A549 (cell line): ENCODE results near the gene MYO18B. TPM values are rescaled to one million over a fixed set of nuclear protein-coding genes. Genes with fewer than 3 reads are reported as not detected.

Source experiments
- ATAC-seq, 2 experiments: fragments of 200-7000 bp in 1 of 2; fragments of >200 bp in 1 of 2; cut with Nextera tagmentation in 1 of 2; cut with Tn5 transposase in 1 of 2; 3 replicates each; pipeline versions ENCODE4 v1.8.0 to v1.9.1; 2018 to 2020; ENCODE audit warnings: mild to moderate bottlenecking in 1 of 2, moderate library complexity in 1 of 2
- CTCF ChIA-PET: fragments of 300-600 bp; sonication (Branson Sonifier 250); formaldehyde crosslinking; extraction: SDS; loops from one replicate; lab custom pipeline; 2021; ENCODE audit warnings: antibody characterized with exemption, inconsistent platforms; lab: Yijun Ruan, JAX
- POLR2A ChIA-PET: fragments of 350-600 bp; formaldehyde crosslinking; extraction: SDS; loops from one replicate; lab custom pipeline; 2021; ENCODE audit warnings: antibody characterized with exemption, inconsistent platforms; lab: Yijun Ruan, JAX
- DNase-seq, 2 experiments: peaks; one replicate each; pipeline versions ENCODE4 v3.0.0 to v3.0.0-alpha.2; 2011 to 2016; ENCODE audit warnings: low read depth in 1 of 2, low spot score in 1 of 2
- FAIRE-seq: peaks from 2 replicates; lab custom pipeline; 2011; peaks lifted over from hg19 to GRCh38; lab: Jason Lieb, UNC
- H3K27ac ChIP-seq, 2 experiments: fragments of >200 bp; sonication (Bioruptor Twin); formaldehyde crosslinking; 3 replicates each; pipeline ENCODE4 v1.5.1; 2016 to 2017
- H3K4me1 ChIP-seq: fragments of >200 bp; sonication (Bioruptor Twin); formaldehyde crosslinking; 3 replicates; pipeline ENCODE4 v1.6.1; 2016
- H3K4me2 ChIP-seq: fragments of >200 bp; sonication (Bioruptor Twin); formaldehyde crosslinking; 3 replicates; pipeline ENCODE4 v1.6.1; 2016
- H3K4me3 ChIP-seq: fragments of >200 bp; sonication (Bioruptor Twin); formaldehyde crosslinking; 3 replicates; pipeline ENCODE4 v1.5.1; 2016
- H3K9me3 ChIP-seq: fragments of >200 bp; sonication (Bioruptor Twin); formaldehyde crosslinking; 3 replicates; pipeline ENCODE4 v1.6.1; 2016
- CBX2 ChIP-seq: fragments of 200-600 bp; sonication (generic); IDR thresholded peaks from 2 replicates; pipeline ENCODE4 v1.6.1; 2016; ENCODE audit warnings: low read depth, mild to moderate bottlenecking, borderline replicate concordance
- CBX8 ChIP-seq: fragments of 200-600 bp; sonication (generic); IDR thresholded peaks from 2 replicates; pipeline ENCODE4 v1.6.1; 2016
- CEBPB ChIP-seq, 2 experiments: fragments of >200 bp in 1 of 2; sonication (Bioruptor Twin) in 1 of 2; formaldehyde crosslinking in 1 of 2; IDR thresholded peaks; 2 replicates each; pipeline ENCODE4 v1.6.1; 2012 to 2016
- EHF ChIP-seq: fragments of 250-450 bp; sonication (Bioruptor Pico); IDR thresholded peaks from 2 replicates; pipeline ENCODE4 v1.5.0; 2020; ENCODE audit warnings: mild to moderate bottlenecking
- EHMT2 ChIP-seq: fragments of 200-600 bp; sonication (generic); IDR thresholded peaks from 2 replicates; pipeline ENCODE4 v1.6.1; 2016; ENCODE audit warnings: antibody characterized with exemption, low read depth, mild to moderate bottlenecking, moderate library complexity
- EP300 ChIP-seq, 2 experiments: fragments of >200 bp; sonication (Bioruptor Twin); formaldehyde crosslinking; IDR thresholded peaks; 2 replicates in 1 of 2; 3 replicates in 1 of 2; pipeline ENCODE4 v1.6.1; 2016 to 2017
- ESRRA ChIP-seq: fragments of 150-350 bp; IDR thresholded peaks from 2 replicates; pipeline ENCODE4 v1.6.1; 2014; ENCODE audit warnings: mild to moderate bottlenecking, low read length, borderline replicate concordance
- FOSB ChIP-seq: fragments of 250-450 bp; sonication (Bioruptor Pico); IDR thresholded peaks from 2 replicates; pipeline ENCODE4 v1.5.0; 2020; ENCODE audit warnings: mild to moderate bottlenecking, moderate library complexity
- FOXS1 ChIP-seq: fragments of 250-450 bp; sonication (Bioruptor Pico); IDR thresholded peaks from 2 replicates; pipeline ENCODE4 v1.5.0; 2020; ENCODE audit warnings: mild to moderate bottlenecking, moderate library complexity
- HES2 ChIP-seq: fragments of >200 bp; sonication (Bioruptor Twin); formaldehyde crosslinking; IDR thresholded peaks from 2 replicates; pipeline ENCODE4 v1.6.1; 2016
- RARB ChIP-seq: fragments of 250-450 bp; sonication (Bioruptor Pico); IDR thresholded peaks from 2 replicates; pipeline ENCODE4 v1.8.0; 2021; ENCODE audit warnings: mild to moderate bottlenecking, moderate library complexity
- RCOR1 ChIP-seq: fragments of 150-350 bp; IDR thresholded peaks from 2 replicates; pipeline ENCODE4 v1.6.1; 2014; ENCODE audit warnings: antibody characterized with exemption, low read length, low read depth
- SREBF2 ChIP-seq: fragments of 450-650 bp; IDR thresholded peaks from 2 replicates; pipeline ENCODE4 v1.6.1; 2014; ENCODE audit warnings: mild to moderate bottlenecking, moderate library complexity
- TP53 ChIP-seq: fragments of 250-450 bp; sonication (Bioruptor Pico); IDR thresholded peaks from 2 replicates; pipeline ENCODE4 v1.5.0; 2021; ENCODE audit warnings: mild to moderate bottlenecking, moderate library complexity
- ZSCAN20 ChIP-seq: fragments of 250-450 bp; sonication (Bioruptor Pico); IDR thresholded peaks from 2 replicates; pipeline ENCODE4 v1.8.0; 2022; ENCODE audit warnings: mild to moderate bottlenecking, moderate library complexity
- WGBS: methylation state at CpG from one replicate; pipeline ENCODE4 v1.1.6; 2017; ENCODE audit errors: missing lambda C conversion rate; 5-methylcytosine and 5-hydroxymethylcytosine counted together
- polyA plus RNA-seq, 4 experiments: library from polyadenylated mRNA; depleted of rRNA in 3 of 4; stranded (reverse); fragments of >200 nt; fragmentation: RNase III in 1 of 4; extraction: RNeasy Plus Mini Kit Qiagen cat#74134 plus additional on column Dnase treatment in 1 of 4; gene quantifications; 2 replicates in 3 of 4; 3 replicates in 1 of 4; pipeline ENCODE4 v1.2.3, GENCODE V29; 2011 to 2017
- TF ChIP-seq, protein P1 (sequence below): IDR thresholded peaks from 2 replicates; pipeline ENCODE4 v1.6.1; 2012; ENCODE audit warnings: low read depth, borderline replicate concordance

Gene MYO18B
- polyA plus RNA-seq, 2 of the 4 experiments (the other 2 are of a cell fraction) = 0.01 TPM

- WGBS = 65% methylated on average over 5 of the region's 13 CpGs
- TF ChIP-seq FOSB = no peak
- TF ChIP-seq TP53 (CRISPR knock-in tag) = no peak
- TF ChIP-seq CBX2 = no peak
- TF ChIP-seq CBX8 = no peak
- TF ChIP-seq ESRRA = no peak
- TF ChIP-seq SREBF2 = no peak
- TF ChIP-seq CEBPB (IDR thresholded peaks at IDR 0.05) = no peak
- TF ChIP-seq RARB = no peak
- no peak for TF ChIP-seq EHF (CRISPR knock-in tag)
- no peak for ATAC-seq
- ChIA-PET CTCF (interaction anchor here (3.7 to 4.8 kb wide), 2 partner anchors 12 to 318 kb away, joined by 18 to 32 read pairs; no protein-coding TSS in a partner anchor), POLR2A (no interaction called here)
- Histone ChIP-seq H3K27ac (no peak overlapping the region), H3K4me2 (no peak overlapping the region), H3K9me3 (no peaks in the 10 kb centered on the region), H3K4me1 (no peaks in the 10 kb centered on the region), H3K4me3 (no peak overlapping the region)
- FAIRE-seq = no peak
- DNase-seq = no peak
Observed at GRCh38 chr22:25779890-25780289, 37.9 kb downstream of the MYO18B start.

DNA sequence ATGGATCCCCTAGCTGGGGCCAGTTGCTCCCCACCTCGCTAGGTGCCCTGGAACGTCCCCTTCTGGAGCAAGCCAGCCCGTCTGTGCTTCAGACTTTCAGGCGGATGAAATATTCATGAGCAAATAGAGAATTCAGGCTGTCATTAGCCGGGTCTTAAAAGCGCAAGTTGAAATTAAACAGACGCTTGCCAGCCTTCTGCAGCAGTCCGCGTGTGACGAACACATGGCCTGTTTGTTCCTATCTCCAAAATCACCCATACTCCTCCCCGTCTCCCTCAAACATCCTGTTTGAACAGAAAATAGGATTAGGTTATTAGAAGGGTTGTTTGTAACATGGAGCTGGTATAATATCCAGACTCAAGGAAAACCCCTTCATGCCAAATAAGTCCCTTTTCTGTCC lies 38.7 kb downstream of the MYO18B start:
- Histone ChIP-seq H3K4me1 (no peaks in the 10 kb centered on the region), H3K4me3 (no peak overlapping the region), H3K4me2 (no peak overlapping the region), H3K27ac (no peak overlapping the region), H3K9me3 (no peaks in the 10 kb centered on the region)
- POLR2A ChIA-PET = no interaction called here
- no peak for DNase-seq
- CTCF ChIA-PET = interaction anchor here (0.7 to 4.8 kb wide), 2 partner anchors 319 to 518 kb away, joined by 3 to 32 read pairs; no protein-coding TSS in a partner anchor
- ATAC-seq = no peak
- 71% methylated on average over 11 of the region's 11 CpGs for WGBS
- FAIRE-seq = no peak
- no peak for TF ChIP-seq HES2
- no peak for TF ChIP-seq RCOR1

- Histone ChIP-seq H3K27ac (no peak overlapping the region), H3K4me2 (no peak overlapping the region), H3K4me1 (no peaks in the 10 kb centered on the region), H3K4me3 (no peak overlapping the region), H3K9me3 (no peaks in the 10 kb centered on the region)
- ATAC-seq = no peak
- no peak for TF ChIP-seq ZSCAN20 (CRISPR knock-in tag)
- TF ChIP-seq EP300 (IDR thresholded peaks at IDR 0.05) = no peak
- TF ChIP-seq ESRRA = no peak
- no peak for TF ChIP-seq EHMT2
- TF ChIP-seq, protein P1, sequence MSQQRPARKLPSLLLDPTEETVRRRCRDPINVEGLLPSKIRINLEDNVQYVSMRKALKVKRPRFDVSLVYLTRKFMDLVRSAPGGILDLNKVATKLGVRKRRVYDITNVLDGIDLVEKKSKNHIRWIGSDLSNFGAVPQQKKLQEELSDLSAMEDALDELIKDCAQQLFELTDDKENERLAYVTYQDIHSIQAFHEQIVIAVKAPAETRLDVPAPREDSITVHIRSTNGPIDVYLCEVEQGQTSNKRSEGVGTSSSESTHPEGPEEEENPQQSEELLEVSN = no peak
- ChIA-PET POLR2A (no interaction called here), CTCF (interaction anchor here (1.2 to 4.8 kb wide), 2 partner anchors 9 to 320 kb away, joined by 7 to 32 read pairs; no protein-coding TSS in a partner anchor)
- FAIRE-seq = no peak
- WGBS = 67% methylated on average over 8 of the region's 8 CpGs
- DNase-seq = no peak
Observed at GRCh38 chr22:25781801-25782200, 39.8 kb downstream of the MYO18B start.

- 32% methylated on average over 2 of the region's 2 CpGs for WGBS
- POLR2A ChIA-PET = no interaction called here
- H3K27ac ChIP-seq = no peak overlapping the region
- no peak for FAIRE-seq
- H3K4me1 ChIP-seq = no peaks in the 10 kb centered on the region
- no peaks in the 10 kb centered on the region for H3K9me3 ChIP-seq
- CTCF ChIA-PET = interaction anchor here (3.1 kb wide), 1 partner anchor 10 kb away, joined by 15 read pairs; no protein-coding TSS in a partner anchor
- H3K4me3 ChIP-seq = no peak overlapping the region
- no peak for DNase-seq
- no peak for ATAC-seq
- TF ChIP-seq CEBPB (IDR thresholded peaks at IDR 0.05) = no peak
- H3K4me2 ChIP-seq = no peak overlapping the region
Observed at GRCh38 chr22:25782831-25783230, 40.8 kb downstream of the MYO18B start.

GRCh38 chr22:25783856-25784255 lies 41.9 kb downstream of the MYO18B start:
- no peaks in the 10 kb centered on the region for H3K4me1 ChIP-seq
- no peak overlapping the region for H3K4me2 ChIP-seq
- ChIA-PET CTCF (interaction anchor here (3.1 kb wide), 1 partner anchor 11 kb away, joined by 15 read pairs; no protein-coding TSS in a partner anchor), POLR2A (no interaction called here)
- WGBS = 66% methylated on average over 3 of the region's 3 CpGs
- H3K4me3 ChIP-seq = no peak overlapping the region
- no peak overlapping the region for H3K27ac ChIP-seq
- H3K9me3 ChIP-seq = no peaks in the 10 kb centered on the region
- TF ChIP-seq RCOR1 = no peak
- no peak for TF ChIP-seq TP53 (CRISPR knock-in tag)
- TF ChIP-seq FOXS1 (CRISPR knock-in tag) = no peak
- TF ChIP-seq, all 56 proteins: peak for 0
- ATAC-seq = no peak
- DNase-seq = no peak
- no peak for FAIRE-seq
